GM19395 (cell line): ENCODE results near the gene RNASE1.
"Not testable (repeated sequence)": the region's sequence is repeated elsewhere in the genome, so short reads cannot be mapped to it uniquely, and the experiment has no call there.

Source experiments
- ATAC-seq: cut with Tn5 transposase; IDR thresholded peaks from one replicate; pipeline ENCODE4 v1.9.1; 2021; ENCODE audit warnings: mild to moderate bottlenecking, moderate library complexity; ENCODE audit not compliant: unreplicated experiment

The RNASE1 gene

DNA sequence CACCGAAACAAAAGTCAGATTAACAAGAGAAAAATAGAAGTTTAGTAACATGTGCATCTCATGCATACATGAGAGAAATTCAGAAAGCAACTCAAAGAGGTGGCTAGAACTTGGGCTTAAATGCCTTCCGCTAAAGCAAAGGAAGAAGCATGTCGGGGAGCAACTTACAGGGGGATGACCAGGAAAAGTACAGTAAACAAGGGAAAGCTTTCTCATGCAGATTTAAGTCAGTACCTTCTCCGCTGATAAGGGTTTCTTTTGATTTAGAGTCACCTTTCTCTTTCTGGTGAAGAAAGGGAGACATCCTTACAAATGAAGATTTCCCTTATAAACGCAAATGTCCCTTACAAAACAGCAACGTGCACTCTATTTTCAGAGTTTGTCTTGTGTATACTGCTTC is 27.6 kb downstream of the RNASE1 start:
- no peak for ATAC-seq

DNA sequence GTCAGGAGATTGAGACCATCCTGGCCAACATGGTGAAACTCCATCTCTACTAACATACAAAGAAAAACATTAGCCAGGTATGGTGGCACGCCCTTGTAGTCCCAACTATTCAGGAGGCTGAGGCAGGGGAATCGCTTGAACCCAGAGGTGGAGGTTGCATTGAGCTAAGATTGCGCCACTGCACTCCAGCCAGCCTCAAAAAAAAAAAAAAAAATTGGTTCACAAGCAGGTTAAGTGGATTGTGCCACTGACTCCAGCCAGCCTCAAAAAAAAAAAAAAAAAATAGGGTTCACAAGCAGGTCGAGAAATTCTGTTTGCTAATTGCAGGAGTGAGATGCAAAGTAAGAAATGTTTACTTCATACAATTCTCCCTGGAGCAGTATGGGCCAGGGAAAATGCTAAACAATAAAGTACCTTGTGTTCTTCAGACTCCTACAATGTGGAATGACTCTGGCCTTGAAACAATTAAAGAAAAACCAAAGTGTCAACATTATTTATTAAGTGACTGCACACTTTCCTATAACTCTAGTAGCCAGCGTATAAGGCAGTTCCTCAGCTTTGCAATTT is 28.3 kb downstream of the RNASE1 start:
- ATAC-seq: no peak

DNA sequence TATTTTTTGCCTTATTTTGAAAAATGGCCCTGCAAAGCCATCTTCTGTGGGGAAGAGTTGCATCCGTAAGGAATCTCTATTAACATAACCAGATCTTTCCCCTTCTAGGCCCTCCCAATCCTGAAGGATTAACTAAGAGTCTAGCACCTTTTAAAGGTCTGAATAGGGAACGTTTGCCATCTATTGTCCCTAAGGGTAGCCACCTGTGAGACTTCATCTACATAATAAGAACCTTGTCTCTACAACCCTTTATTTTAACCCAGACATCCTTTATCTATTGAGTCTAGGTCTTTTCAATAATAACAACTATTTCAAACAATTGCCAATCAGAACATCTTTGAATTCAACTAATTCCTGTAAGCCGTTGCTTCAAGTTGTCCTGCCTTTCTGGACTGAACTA is 30.0 kb downstream of the RNASE1 start:
- ATAC-seq: no peak

DNA sequence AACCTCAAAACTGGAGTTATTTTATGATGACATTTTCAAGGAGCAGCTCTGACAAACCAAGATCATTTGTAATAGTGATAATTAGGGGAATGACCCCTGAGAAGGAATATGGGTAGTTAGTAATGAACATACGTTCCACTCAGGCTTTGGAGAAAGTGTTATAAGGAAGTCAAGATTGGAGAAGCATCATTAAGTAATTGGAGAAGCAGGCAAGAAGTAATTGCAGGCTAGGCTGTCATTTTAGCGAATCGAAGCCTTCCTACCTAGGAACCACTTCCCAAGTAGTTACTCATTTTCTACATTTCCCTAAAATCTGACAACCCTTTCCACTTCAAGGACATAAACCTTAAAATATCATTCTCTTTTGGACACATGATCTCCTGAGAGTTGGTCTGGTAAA is 33.2 kb downstream of the RNASE1 start:
- ATAC-seq: no peak

DNA sequence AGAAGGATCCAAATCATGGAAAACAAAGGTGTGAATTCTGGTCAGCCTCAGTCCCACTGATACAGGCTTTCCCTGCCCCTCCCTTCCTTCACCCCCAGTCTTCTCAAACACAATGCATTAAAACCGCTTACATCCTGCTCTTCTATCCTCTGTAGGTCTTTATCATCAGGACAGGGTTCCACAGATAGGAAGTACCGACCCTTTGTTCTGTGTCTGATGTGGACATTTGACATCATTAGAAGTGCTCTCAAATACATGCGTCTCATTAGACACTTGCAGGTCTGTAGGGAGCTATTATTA is 34.1 kb downstream of the RNASE1 start:
- ATAC-seq: no peak

DNA sequence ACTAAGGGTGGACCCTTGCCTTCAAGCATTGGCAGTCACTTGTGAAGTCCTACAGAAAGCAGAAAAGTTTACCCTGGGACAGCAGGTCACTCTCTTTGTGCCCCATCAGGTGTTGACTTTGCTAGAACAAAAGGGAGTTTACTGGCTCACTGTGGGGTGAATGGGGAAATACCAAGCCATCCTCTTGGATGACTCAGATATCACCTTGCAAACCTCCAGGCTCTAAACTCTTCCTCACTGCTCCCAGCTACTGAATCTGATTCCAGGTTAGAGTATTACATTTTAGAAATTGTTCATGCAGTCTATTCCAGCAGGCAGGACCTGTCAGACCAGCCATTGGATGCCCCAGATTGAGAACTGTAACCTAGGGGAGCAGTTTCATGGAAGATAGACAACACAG is 41.7 kb downstream of the RNASE1 start:
- ATAC-seq: no peak

DNA sequence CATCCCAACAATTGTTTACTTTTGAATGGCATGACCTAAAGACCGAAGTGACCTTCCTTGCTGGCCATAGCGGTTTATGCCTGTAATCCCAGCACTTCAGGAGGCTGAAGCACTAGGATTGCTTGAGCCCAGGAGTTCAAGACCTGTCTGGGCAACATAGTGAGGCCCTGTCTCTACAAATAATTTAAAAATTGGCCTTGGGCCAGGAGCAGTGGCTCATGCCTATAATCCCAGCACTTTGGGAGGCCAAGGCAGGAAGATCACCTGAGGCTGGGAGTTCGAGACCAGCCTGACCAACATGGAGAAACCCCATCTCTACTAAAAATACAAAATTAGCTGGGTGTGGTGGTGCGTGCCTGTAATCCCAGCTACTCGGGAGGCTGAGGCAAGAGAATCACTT is 43.2 kb downstream of the RNASE1 start:
- not testable (repeated sequence) for ATAC-seq

DNA sequence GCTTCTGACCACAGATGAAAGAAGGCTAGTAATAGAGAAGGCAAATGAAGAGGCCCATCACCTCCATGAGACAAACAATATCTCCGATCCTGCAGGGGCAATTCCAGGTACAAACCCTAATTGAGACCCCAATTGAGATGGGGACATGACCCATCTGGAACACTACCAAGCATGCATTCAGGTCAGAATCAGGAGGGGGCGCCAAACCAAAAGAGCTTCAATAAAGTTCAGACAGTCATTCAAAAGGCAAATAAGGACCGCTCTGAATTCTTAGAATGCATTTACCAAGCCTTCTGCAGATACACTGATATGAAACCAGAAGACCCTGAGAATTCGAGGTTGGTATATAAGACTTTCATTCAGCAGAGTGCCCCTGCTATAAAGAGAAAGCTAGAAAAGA is 44.7 kb downstream of the RNASE1 start:
- ATAC-seq: no peak

DNA sequence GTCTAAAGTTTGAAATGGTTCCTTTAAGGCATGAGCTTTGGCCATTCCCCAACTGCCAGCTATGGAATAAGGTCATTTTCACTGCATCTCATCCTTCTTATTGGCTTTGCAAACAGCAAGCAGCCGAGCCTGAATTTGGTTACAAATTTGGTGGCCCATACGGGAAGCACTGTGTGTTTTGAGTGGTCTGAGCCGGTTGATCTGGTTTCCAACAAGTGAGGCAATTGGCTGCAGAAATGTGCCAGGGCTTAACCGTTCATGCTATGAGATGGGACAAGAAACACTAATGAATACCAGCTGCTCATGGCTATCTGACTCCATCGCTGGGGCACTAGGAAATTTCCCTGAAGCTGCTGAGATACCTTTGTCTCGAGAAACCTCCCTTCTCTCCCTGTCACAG is 47.6 kb downstream of the RNASE1 start:
- no peak for ATAC-seq

DNA sequence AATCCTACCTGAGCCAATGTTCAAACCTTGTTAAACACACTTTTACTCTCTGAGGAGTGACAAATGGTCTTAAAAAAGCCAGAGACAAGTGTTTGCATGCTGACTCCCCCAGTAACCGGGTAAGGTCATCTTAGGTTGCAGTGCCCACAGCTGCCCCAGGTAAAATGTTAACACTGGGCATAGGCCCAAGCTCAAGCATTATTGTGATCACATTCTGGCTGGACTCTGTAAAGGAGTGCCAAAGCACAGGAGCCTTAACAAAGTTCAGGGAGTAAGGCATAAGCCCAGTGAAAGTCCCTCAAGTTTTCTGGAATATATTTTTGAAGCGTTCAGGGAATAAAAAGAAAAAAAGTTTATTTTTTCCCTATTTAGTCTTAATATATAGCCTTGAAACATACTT is 48.3 kb downstream of the RNASE1 start:
- ATAC-seq: no peak

DNA sequence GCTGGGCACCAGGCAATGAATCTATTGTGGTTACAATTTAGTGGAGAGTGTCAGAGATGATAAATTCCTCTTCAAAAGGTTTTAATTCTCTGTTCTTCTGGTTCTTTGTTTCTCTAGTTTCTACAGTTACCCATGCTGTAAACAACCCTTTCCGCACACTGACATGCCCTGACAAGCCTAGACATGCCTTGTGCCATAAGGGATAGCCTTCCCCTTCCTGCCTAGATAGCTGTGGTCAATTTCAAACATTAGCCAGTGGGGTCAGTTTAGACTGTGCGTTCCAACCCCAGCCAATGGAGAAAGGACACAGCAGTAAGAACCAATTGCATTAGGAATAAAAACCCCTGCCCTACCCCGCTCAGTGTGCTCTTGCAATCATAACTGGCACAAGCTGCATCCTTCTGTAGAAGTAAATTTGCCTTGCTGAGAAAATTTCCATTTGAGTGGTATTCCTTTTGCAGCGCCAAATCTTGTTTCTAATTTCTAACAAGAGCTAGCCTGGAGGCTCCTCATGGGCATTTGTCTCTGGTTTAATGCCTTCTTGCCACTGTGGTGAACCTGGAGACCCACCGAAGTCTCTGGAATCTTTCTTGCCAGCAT is 50.6 kb downstream of the RNASE1 start:
- no peak for ATAC-seq
